Measurements from ENCODE around the gene ACOXL.

Gene ACOXL

GRCh38 chr2:111105926-111106325 lies 373.6 kb downstream of the ACOXL start:
- no peak for TF ChIP-seq CTCF (IDR thresholded peaks at IDR 0.05; ENCODE audit: insufficient read depth, missing control alignments)
- FAIRE-seq (no peak), DNase-seq (ENCODE audit: insufficient read length, low spot score) (no peak)

- DNase-seq (ENCODE audit: insufficient read length, low spot score): no peak
- no peak for TF ChIP-seq CTCF (IDR thresholded peaks at IDR 0.05; ENCODE audit: insufficient read depth, missing control alignments)
- no peak for FAIRE-seq
Measured at GRCh38 chr2:111106706-111107105, 374.3 kb downstream of the ACOXL start.

GRCh38 chr2:111108745-111109271 lies 376.4 kb downstream of the ACOXL start:
- FAIRE-seq (no peak), DNase-seq (ENCODE audit: insufficient read length, low spot score) (no peak)
- TF ChIP-seq CTCF (IDR thresholded peaks at IDR 0.05; ENCODE audit: insufficient read depth, missing control alignments): no peak

- FAIRE-seq (no peak), DNase-seq (ENCODE audit: insufficient read length, low spot score) (no peak)
- no peak for TF ChIP-seq CTCF (IDR thresholded peaks at IDR 0.05; ENCODE audit: insufficient read depth, missing control alignments)
Measured at GRCh38 chr2:111111101-111111755, 378.9 kb downstream of the ACOXL start.

- DNase-seq (ENCODE audit: insufficient read length, low spot score) (no peak), FAIRE-seq (no peak)
- TF ChIP-seq CTCF (IDR thresholded peaks at IDR 0.05; ENCODE audit: insufficient read depth, missing control alignments): no peak
Measured at GRCh38 chr2:111113838-111114237, 381.5 kb downstream of the ACOXL start.

- DNase-seq (ENCODE audit: insufficient read length, low spot score): no peak
- no peak for FAIRE-seq
- TF ChIP-seq CTCF (IDR thresholded peaks at IDR 0.05; ENCODE audit: insufficient read depth, missing control alignments): no peak
Measured at GRCh38 chr2:111116011-111116746, 383.8 kb downstream of the ACOXL start.
